ENCODE measurements around the gene COL18A1.

DNA sequence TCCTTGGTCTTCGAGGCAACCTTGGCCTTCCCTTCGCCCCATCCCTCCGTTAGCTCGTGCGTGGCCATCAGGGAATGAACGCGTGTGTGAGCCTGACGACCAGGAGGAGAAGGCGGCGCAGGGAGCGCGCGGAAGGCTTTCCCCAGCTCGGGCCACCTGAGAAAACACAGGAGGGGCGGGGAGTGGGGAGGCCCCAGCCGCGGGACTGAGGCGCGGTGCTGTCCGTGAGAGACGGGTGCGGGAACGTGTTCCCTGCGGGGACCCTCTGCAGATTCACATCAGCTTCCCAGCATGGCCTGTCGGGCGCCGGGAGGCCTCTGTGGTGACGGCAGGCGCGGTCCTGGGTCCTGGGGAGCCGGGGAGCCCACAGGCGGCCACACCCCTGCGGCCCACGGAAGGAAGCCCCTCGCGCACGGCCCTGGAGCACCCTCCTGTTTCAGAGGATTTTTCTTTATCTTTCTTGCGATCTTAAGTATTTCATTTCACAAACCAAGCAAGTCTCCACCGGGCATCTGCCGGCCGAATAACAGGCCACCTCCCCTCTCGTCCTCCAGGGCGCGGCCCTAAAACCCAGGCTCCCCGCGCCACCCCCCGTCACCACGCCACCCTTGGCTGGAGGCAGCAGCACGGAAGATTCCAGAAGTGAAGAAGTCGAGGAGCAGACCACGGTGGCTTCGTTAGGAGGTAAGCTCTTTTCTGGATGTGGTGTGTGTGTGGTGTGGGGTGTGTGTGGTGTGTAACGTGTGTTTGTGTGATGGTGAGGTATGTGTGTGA is 71.0 kb downstream of the COL18A1 start:
- TF ChIP-seq EZH2 (IDR thresholded peaks at IDR 0.05; ENCODE audit: low read depth, low read length, severe bottlenecking), result no peak
- TF ChIP-seq CHD1 (IDR thresholded peaks at IDR 0.05; ENCODE audit: low read depth, low read length), result no peak

Data from H1 (cell line).